Mesothelial cell of epicardium (in vitro differentiated cells): ENCODE data around the gene BRI3BP. TPM values are rescaled to one million over a fixed set of nuclear protein-coding genes. Genes with fewer than 3 reads are reported as not detected.

Experiments used
- DNase-seq, 2 experiments: peaks; one replicate each; pipeline ENCODE4 v3.0.0; 2021; ENCODE audit warnings: low spot score in 2 of 2; ENCODE audit not compliant: unreplicated experiment in 2 of 2
- H3K27ac Mint-ChIP-seq: 2 replicates; pipeline ENCODE4 v1.8.0; 2021; ENCODE audit warnings: mixed read lengths
- H3K27me3 Mint-ChIP-seq: 2 replicates; pipeline ENCODE4 v1.8.0; 2021; ENCODE audit warnings: low read depth, mixed read lengths
- H3K36me3 Mint-ChIP-seq: 2 replicates; pipeline ENCODE4 v1.8.0; 2021; ENCODE audit warnings: mixed read lengths
- H3K4me1 Mint-ChIP-seq: 2 replicates; pipeline ENCODE4 v1.8.0; 2021; ENCODE audit warnings: mixed read lengths
- H3K4me3 Mint-ChIP-seq: 2 replicates; pipeline ENCODE4 v1.8.0; 2021; ENCODE audit warnings: mild to moderate bottlenecking, moderate library complexity, mixed read lengths
- H3K9me3 Mint-ChIP-seq: 2 replicates; pipeline ENCODE4 v1.8.0; 2021; ENCODE audit warnings: mixed read lengths
- total RNA-seq: library from RNA; stranded (reverse); gene quantifications from 3 replicates; pipeline ENCODE4 v1.2.1, GENCODE V29; 2021
- TF ChIP-seq, protein P1 (sequence below): fragments of 200-600 bp; sonication (generic); IDR thresholded peaks from one replicate; pipeline ENCODE4 v1.5.0; 2021; ENCODE audit warnings: antibody characterized with exemption; ENCODE audit not compliant: unreplicated experiment

BRI3BP gene
- total RNA-seq, 1 donor from 2014 or later = 7.2 TPM

DNA sequence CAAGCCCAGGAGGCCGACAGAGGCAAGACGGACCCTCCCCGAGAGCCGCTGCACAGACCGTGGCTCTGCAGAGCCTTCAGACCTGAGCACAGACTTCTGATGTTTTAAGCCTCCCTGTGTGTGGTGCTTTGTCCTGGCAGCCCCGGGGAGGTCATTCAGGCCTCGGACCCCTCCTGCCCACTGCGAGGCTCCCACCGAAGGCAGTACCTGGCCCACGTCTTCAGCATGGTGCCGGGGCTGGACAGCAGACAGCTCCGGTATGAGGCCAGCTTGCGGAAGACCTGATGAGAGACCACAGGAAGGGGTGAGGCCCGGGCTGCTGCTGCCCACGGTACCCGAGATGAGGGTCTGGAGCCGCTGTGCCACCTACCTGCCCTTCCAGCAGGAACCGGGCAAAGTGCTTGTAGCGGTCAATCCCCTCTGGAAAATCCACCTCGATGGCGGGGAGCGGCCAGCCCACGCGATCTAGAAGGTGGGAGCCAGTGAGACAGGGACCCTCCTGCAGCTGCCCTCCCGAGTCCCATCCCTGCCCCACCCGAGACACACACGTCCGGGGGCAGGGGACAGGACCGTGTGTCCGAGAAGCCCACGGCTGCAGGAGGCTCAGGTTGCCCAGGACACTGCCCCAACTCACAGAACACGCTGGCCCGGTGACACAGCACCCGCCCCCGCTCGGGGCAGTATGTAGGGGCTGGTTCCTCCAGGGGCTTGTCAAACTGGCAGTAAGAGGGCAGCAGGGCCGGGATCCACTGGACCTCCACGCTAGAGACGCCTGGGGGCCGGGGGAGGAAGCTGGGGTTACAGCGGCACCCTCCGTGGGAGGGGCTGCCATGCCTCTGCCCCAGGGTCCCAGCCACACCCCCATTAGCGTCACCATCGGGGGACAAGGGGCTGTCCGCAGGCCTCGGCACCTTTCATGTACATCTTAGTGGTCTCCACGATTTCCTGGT is 43.4 kb upstream of the BRI3BP start:
- H3K27ac Mint-ChIP-seq = no peak overlapping the region
- TF ChIP-seq, protein P1, sequence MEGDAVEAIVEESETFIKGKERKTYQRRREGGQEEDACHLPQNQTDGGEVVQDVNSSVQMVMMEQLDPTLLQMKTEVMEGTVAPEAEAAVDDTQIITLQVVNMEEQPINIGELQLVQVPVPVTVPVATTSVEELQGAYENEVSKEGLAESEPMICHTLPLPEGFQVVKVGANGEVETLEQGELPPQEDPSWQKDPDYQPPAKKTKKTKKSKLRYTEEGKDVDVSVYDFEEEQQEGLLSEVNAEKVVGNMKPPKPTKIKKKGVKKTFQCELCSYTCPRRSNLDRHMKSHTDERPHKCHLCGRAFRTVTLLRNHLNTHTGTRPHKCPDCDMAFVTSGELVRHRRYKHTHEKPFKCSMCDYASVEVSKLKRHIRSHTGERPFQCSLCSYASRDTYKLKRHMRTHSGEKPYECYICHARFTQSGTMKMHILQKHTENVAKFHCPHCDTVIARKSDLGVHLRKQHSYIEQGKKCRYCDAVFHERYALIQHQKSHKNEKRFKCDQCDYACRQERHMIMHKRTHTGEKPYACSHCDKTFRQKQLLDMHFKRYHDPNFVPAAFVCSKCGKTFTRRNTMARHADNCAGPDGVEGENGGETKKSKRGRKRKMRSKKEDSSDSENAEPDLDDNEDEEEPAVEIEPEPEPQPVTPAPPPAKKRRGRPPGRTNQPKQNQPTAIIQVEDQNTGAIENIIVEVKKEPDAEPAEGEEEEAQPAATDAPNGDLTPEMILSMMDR = no peak
- no peak overlapping the region for H3K4me3 Mint-ChIP-seq
- no peaks in the 10 kb centered on the region for H3K4me1 Mint-ChIP-seq
- H3K27me3 Mint-ChIP-seq = no peaks in the 10 kb centered on the region
- DNase-seq = no peak
- peaks cover 30% of the 10 kb centered on the region for H3K36me3 Mint-ChIP-seq
- H3K9me3 Mint-ChIP-seq = no peaks in the 10 kb centered on the region

DNA sequence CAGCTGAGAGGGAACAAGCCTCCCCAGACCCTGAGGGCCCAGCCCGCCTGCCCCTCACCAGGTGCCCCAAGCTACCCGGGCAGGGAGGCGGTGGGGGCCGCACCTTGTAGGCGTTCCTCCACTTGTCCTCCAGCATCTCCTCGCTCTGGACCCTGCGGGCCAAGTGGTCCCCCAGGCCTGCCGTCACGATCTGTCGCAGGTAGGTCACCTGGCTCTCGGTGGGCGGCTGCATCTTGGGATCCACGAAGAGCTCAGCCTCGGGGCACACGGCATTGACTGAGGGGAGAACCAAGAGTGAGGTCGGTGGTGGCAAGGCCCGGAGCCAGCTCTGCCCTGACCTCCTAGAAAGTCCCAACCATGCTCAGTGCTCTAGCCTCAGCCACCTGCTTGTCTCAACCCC is 41.1 kb upstream of the BRI3BP start:
- TF ChIP-seq, protein P1 = no peak
- no peak overlapping the region for H3K4me3 Mint-ChIP-seq
- no peaks in the 10 kb centered on the region for H3K27me3 Mint-ChIP-seq
- H3K9me3 Mint-ChIP-seq = no peaks in the 10 kb centered on the region
- peaks cover 27% of the 10 kb centered on the region for H3K36me3 Mint-ChIP-seq
- no peak for DNase-seq
- no peak overlapping the region for H3K27ac Mint-ChIP-seq
- no peaks in the 10 kb centered on the region for H3K4me1 Mint-ChIP-seq

DNA sequence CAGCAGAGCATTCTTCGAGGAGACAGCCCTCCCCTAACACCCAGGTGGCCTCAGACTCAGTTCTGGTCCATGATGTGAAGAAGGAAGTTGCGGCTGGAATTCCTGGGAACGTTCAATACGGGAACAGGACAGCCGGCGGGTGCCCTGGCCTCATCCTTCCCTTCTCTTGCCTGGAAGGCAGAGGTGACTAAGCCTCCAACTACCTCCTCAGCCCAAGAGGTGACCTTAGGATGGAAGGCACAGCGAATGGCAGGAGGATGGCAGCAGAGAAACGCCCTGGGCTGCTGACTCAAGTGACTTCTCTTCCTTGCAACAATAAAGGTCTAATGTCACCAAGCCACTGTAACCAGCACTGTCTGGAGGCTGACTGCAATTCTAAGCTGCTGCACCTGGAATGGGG is 40.6 kb upstream of the BRI3BP start:
- DNase-seq = no peak
- no peak overlapping the region for H3K4me3 Mint-ChIP-seq
- no peaks in the 10 kb centered on the region for H3K4me1 Mint-ChIP-seq
- no peaks in the 10 kb centered on the region for H3K27me3 Mint-ChIP-seq
- H3K36me3 Mint-ChIP-seq = peaks cover 30% of the 10 kb centered on the region
- H3K27ac Mint-ChIP-seq = no peak overlapping the region
- TF ChIP-seq, protein P1 = no peak
- no peaks in the 10 kb centered on the region for H3K9me3 Mint-ChIP-seq

DNA sequence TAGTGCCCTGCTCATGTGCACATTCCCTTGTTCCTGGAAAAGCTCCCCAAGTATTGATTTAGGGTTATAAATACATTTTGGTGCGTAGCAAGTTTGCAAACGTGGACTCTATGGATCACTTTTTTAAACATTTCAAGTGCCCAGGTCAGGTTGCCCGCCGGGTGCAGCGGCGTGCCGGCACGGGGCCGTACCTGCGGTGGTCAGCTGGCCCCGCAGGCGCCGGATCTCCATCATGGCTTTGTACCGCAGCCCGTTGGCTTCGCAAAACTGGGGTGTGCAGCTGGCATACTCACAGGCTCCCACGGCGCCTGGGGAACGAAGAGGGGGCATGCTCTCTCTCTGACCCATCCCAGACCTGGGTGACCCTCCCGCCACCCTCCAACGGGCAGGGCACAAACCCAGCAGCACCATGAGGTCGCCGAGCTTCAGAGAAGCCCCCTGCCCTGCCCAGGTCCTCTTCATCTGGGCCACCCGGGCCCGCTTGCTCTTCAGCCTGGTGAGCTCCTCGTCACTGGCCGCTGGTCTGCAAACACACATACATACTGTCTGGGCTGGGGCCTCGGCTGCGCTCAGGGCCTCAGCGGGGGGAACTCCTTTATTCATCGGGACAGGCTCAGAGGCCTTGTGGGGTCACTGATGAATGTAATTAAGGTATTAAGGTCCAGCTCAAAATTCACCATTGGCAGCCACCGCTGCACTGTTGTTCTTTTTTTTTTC is 39.6 kb upstream of the BRI3BP start:
- Mint-ChIP-seq H3K27me3 (no peaks in the 10 kb centered on the region), H3K4me3 (no peak overlapping the region), H3K4me1 (no peaks in the 10 kb centered on the region), H3K36me3 (peaks cover 33% of the 10 kb centered on the region), H3K27ac (no peak overlapping the region), H3K9me3 (no peaks in the 10 kb centered on the region)
- TF ChIP-seq, protein P1 = no peak
- no peak for DNase-seq

DNA sequence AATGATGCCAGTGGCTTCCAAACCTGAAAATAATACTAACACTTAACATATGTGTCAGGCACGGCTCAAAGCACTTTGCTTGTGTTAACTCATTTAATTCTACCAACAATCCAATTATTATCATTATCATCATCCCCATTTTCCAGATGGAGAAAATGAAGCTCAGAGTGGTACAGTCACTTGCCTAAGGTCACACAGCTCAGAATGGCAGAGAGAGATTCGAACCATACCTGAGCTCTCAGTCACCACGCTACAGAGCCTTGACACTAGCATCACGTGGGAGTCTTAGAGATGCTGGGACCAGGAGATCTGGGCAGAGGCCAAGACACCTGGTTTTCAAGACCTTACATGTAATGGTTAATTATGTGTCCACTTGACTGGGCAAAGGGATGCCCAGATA is 38.7 kb upstream of the BRI3BP start:
- Mint-ChIP-seq H3K4me3 (no peak overlapping the region), H3K27ac (no peak overlapping the region), H3K36me3 (peaks cover 35% of the 10 kb centered on the region), H3K9me3 (no peaks in the 10 kb centered on the region), H3K4me1 (no peaks in the 10 kb centered on the region), H3K27me3 (no peaks in the 10 kb centered on the region)
- DNase-seq = no peak
- TF ChIP-seq, protein P1 = no peak
